ENCODE results near the gene USP6NL. TPM values are rescaled to one million over a fixed set of nuclear protein-coding genes. Genes with fewer than 3 reads are reported as not detected.

The USP6NL gene
- total and polyA plus RNA-seq, 2 of the 8 experiments (the other 6 are each of a cell fraction or from before 2014, with no cell fraction given) = 10.9 to 28.8 TPM

- TF ChIP-seq EP300 (IDR thresholded peaks at IDR 0.05; ENCODE audit: borderline replicate concordance in 1 of 2, low read depth in 2 of 2, low read length in 2 of 2) (no peak), GTF2F1 (IDR thresholded peaks at IDR 0.05; ENCODE audit: borderline replicate concordance, low read depth, low read length) (no peak), SAP30 (IDR thresholded peaks at IDR 0.05; ENCODE audit: insufficient read depth, insufficient replicate concordance, low read length) (no peak), KDM4A (IDR thresholded peaks at IDR 0.05; ENCODE audit: low read depth, low read length, severe bottlenecking) (no peak), CTBP2 (IDR thresholded peaks at IDR 0.05; ENCODE audit: borderline replicate concordance, insufficient read depth, insufficient read length, low read length) (no peak)
Measured at GRCh38 chr10:11446133-11446532, 165.3 kb downstream of the USP6NL start (continued).
